Ishikawa (cell line): Measurements from ENCODE around the gene PRPF40A.

ENCODE experiments used
- CEBPB ChIP-seq: IDR thresholded peaks from 2 replicates; pipeline ENCODE4 v1.6.1; 2012
- CREB1 ChIP-seq: IDR thresholded peaks from 2 replicates; pipeline ENCODE4 v1.6.1; 2012; ENCODE audit warnings: low read depth
- EGR1 ChIP-seq: IDR thresholded peaks from 2 replicates; pipeline ENCODE4 v1.6.1; 2012
- EP300 ChIP-seq: IDR thresholded peaks from 2 replicates; pipeline ENCODE4 v1.6.1; 2012; ENCODE audit warnings: borderline replicate concordance
- FOXM1 ChIP-seq: IDR thresholded peaks from 2 replicates; pipeline ENCODE4 v1.6.1; 2012; ENCODE audit warnings: low read depth, borderline replicate concordance
- MAX ChIP-seq: IDR thresholded peaks from 2 replicates; pipeline ENCODE4 v1.6.1; 2012
- NFIC ChIP-seq: IDR thresholded peaks from 2 replicates; pipeline ENCODE4 v1.6.1; 2012
- RAD21 ChIP-seq: IDR thresholded peaks from 2 replicates; pipeline ENCODE4 v1.6.1; 2012; ENCODE audit warnings: low read depth
- REST ChIP-seq: IDR thresholded peaks from 2 replicates; pipeline ENCODE4 v1.6.1; 2012; ENCODE audit warnings: low read depth, mild to moderate bottlenecking
- TAF1 ChIP-seq: IDR thresholded peaks from 2 replicates; pipeline ENCODE4 v1.6.1; 2012; ENCODE audit warnings: low read depth, mild to moderate bottlenecking
- TCF12 ChIP-seq: IDR thresholded peaks from 2 replicates; pipeline ENCODE4 v1.6.1; 2012; ENCODE audit warnings: low read depth
- TEAD4 ChIP-seq: IDR thresholded peaks from 2 replicates; pipeline ENCODE4 v1.6.1; 2012
- USF1 ChIP-seq: IDR thresholded peaks from 2 replicates; pipeline ENCODE4 v1.6.1; 2012
- YY1 ChIP-seq: IDR thresholded peaks from 2 replicates; pipeline ENCODE4 v1.6.1; 2012; ENCODE audit warnings: low read depth
- ZBTB7A ChIP-seq: IDR thresholded peaks from 2 replicates; pipeline ENCODE4 v1.6.1; 2012; ENCODE audit warnings: low read depth

Gene PRPF40A

GRCh38 chr2:152723918-152724317 lies 6.7 kb upstream of the PRPF40A start:
- TF ChIP-seq NFIC = no peak
- TF ChIP-seq YY1 = no peak
- no peak for TF ChIP-seq REST
- TF ChIP-seq FOXM1 = no peak
- no peak for TF ChIP-seq EGR1
- no peak for TF ChIP-seq MAX
- no peak for TF ChIP-seq CEBPB
- no peak for TF ChIP-seq TCF12
- no peak for TF ChIP-seq USF1
- TF ChIP-seq TEAD4 = no peak
- no peak for TF ChIP-seq TAF1
- no peak for TF ChIP-seq EP300
- no peak for TF ChIP-seq ZBTB7A
- TF ChIP-seq CREB1 = no peak
- TF ChIP-seq RAD21 = no peak

- peak; percentile 23; the same call in 1 of the 2 replicates for TF ChIP-seq CEBPB
Observed at GRCh38 chr2:152722639-152723038, 5.4 kb upstream of the PRPF40A start.

GRCh38 chr2:152720794-152721193 lies 3.5 kb upstream of the PRPF40A start:
- TF ChIP-seq ZBTB7A = no peak

- no peak for TF ChIP-seq CREB1
- TF ChIP-seq YY1 = no peak
- no peak for TF ChIP-seq REST
- TF ChIP-seq USF1 = no peak
- no peak for TF ChIP-seq CEBPB
- TF ChIP-seq TAF1 = no peak
- no peak for TF ChIP-seq MAX
- no peak for TF ChIP-seq TCF12
- TF ChIP-seq TEAD4 = no peak
- TF ChIP-seq FOXM1 = no peak
Observed at GRCh38 chr2:152718909-152719645, 1.8 kb upstream of the PRPF40A start.

GRCh38 chr2:152718076-152718908 lies 1.0 kb upstream of the PRPF40A start, which contains the start of gene ARL6IP6:
ARL6IP6 (plus strand) TSS chr2:152718620; CDS start chr2:152718625, 5 bp downstream.
- TF ChIP-seq MAX (peak; percentile 28; the same call in 1 of the 2 replicates), YY1 (peak; percentile 78), NFIC (no peak; the same call in 1 of the 2 replicates), CEBPB (no peak), EP300 (peak; percentile 47), TCF12 (peak; percentile 40; the same call in 1 of the 2 replicates), RAD21 (no peak), ZBTB7A (no peak), REST (peak; percentile 30; the same call in 1 of the 2 replicates), TEAD4 (0 out of 2 replicates have a peak, but pooled peaks have one; percentile 18), TAF1 (peak; percentile 86), USF1 (peak; percentile 24; the same call in 1 of the 2 replicates), EGR1 (peak; percentile 54; the same call in 1 of the 2 replicates), CREB1 (no peak; the same call in 1 of the 2 replicates), FOXM1 (no peak)
